Upper lobe of left lung (tissue), 4 donors: ENCODE measurements around the gene FAM110D.

Source experiments
- CTCF ChIP-seq, 6 experiments: fragments of 450-650 bp in 4 of 6; fragments of 200-600 bp in 2 of 6; sonication (generic) in 2 of 6; IDR thresholded peaks; one replicate each; pipeline ENCODE4 v1.5.1; 2016 to 2019; ENCODE audit warnings: antibody characterized with exemption in 6 of 6
- POLR2A ChIP-seq, 4 donors: fragments of 450-650 bp; IDR thresholded peaks; one replicate each; pipeline ENCODE4 v1.5.1; 2016 to 2017; ENCODE audit warnings: antibody characterized with exemption in 4 of 4, mild to moderate bottlenecking in 2 of 4

DNA sequence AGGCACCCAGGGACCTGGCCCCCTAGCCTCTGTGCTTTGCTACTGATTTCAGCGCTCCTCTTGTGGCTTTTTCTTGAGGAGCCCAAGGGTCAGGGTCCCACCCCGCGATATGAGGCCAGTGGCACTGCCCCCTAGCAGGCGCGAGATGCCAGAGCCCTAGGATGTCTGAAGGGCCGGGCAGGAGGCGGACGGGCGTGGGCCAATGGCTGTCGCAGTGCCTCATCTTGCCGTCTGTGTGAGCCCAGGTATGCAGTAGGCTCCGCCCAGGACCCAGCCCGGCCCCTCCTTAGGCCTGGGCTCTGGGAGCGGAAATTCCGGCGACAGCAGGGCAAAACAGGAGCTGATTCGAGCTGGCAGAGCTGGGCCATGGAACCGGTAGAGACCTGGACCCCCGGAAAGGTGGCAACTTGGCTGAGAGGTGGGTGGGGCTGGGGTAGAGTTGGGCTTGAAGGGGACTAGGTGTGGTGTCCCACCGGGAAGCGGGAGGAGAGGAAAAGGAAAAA is 18.4 kb downstream of the FAM110D start, which contains the start of gene CNKSR1:
- TF ChIP-seq CTCF (IDR thresholded peaks at IDR 0.05) (peak in 1 of 6 experiments; percentile 38), POLR2A (IDR thresholded peaks at IDR 0.05) (peak in 2 of 4 donors; percentile 40 to 66)
